IPS DF 6.9 (cell line): ENCODE results near the gene TLK1.
"Not testable (repeated sequence)": the region's sequence is repeated elsewhere in the genome, so short reads cannot be mapped to it uniquely, and the experiment has no call there.

Experiments
- DNase-seq: peaks from one replicate; pipeline ENCODE4 v3.0.0-alpha.2; 2013; ENCODE audit warnings: low read depth, low spot score
- H3K27ac ChIP-seq: one replicate; pipeline ENCODE4 v1.5.1; 2013; ENCODE audit warnings: low read length, control low read depth
- H3K27me3 ChIP-seq: 2 replicates; pipeline ENCODE4 v1.6.1; 2013; ENCODE audit warnings: mild to moderate bottlenecking, low read length; ENCODE audit not compliant: control insufficient read depth, insufficient read depth
- H3K36me3 ChIP-seq: 2 replicates; pipeline ENCODE4 v1.6.1; 2013; ENCODE audit warnings: low read length; ENCODE audit not compliant: control insufficient read depth, insufficient read depth
- H3K4me1 ChIP-seq: 2 replicates; pipeline ENCODE4 v1.6.1; 2013; ENCODE audit warnings: low read length; ENCODE audit not compliant: control insufficient read depth, insufficient read depth
- H3K4me3 ChIP-seq: 2 replicates; pipeline ENCODE4 v1.5.1; 2013; ENCODE audit warnings: mild to moderate bottlenecking, low read length
- H3K9me3 ChIP-seq: 2 replicates; pipeline ENCODE4 v1.6.1; 2013; ENCODE audit warnings: low read length, inconsistent platforms; ENCODE audit not compliant: control insufficient read depth, insufficient read depth
- WGBS: extraction: QIAGEN DNeasy Blood & Tissue Kit; methylation state at CpG from one replicate; pipeline ENCODE4 v1.1.7; 2013; ENCODE audit warnings: mixed read lengths, missing lambda C conversion rate; ENCODE audit not compliant: insufficient read length, insufficient coverage; 5-methylcytosine and 5-hydroxymethylcytosine counted together

Gene TLK1

GRCh38 chr2:171107803-171108202 lies 52.9 kb downstream of the TLK1 start:
- Histone ChIP-seq H3K4me3 (no peak overlapping the region), H3K27ac (no peak overlapping the region), H3K4me1 (no peaks in the 10 kb centered on the region), H3K27me3 (no peaks in the 10 kb centered on the region), H3K36me3 (no peaks in the 10 kb centered on the region), H3K9me3 (no peaks in the 10 kb centered on the region)
- DNase-seq = no peak
- no CpG with 5 or more reads among the region's 7 CpGs for WGBS

- H3K4me1 ChIP-seq = no peaks in the 10 kb centered on the region
- no peaks in the 10 kb centered on the region for H3K9me3 ChIP-seq
- no peak overlapping the region for H3K27ac ChIP-seq
- no peaks in the 10 kb centered on the region for H3K27me3 ChIP-seq
- WGBS = no CpG with 5 or more reads among the region's 1 CpG
- H3K4me3 ChIP-seq = no peak overlapping the region
- H3K36me3 ChIP-seq = no peaks in the 10 kb centered on the region
- no peak for DNase-seq
These were observed 56.3 kb downstream of the TLK1 start for GRCh38 chr2:171104379-171104778.

- H3K27ac ChIP-seq = no peak overlapping the region
- no peaks in the 10 kb centered on the region for H3K9me3 ChIP-seq
- no CpG with 5 or more reads among the region's 4 CpGs for WGBS
- H3K4me3 ChIP-seq = no peak overlapping the region
- no peaks in the 10 kb centered on the region for H3K4me1 ChIP-seq
- H3K36me3 ChIP-seq = no peaks in the 10 kb centered on the region
- no peaks in the 10 kb centered on the region for H3K27me3 ChIP-seq
- no peak for DNase-seq
These were observed 57.9 kb downstream of the TLK1 start for GRCh38 chr2:171102802-171103201.

- no peak for DNase-seq
- Histone ChIP-seq H3K9me3 (no peaks in the 10 kb centered on the region), H3K27me3 (no peaks in the 10 kb centered on the region), H3K36me3 (no peaks in the 10 kb centered on the region), H3K4me1 (no peaks in the 10 kb centered on the region), H3K4me3 (no peak overlapping the region), H3K27ac (no peak overlapping the region)
- no CpG with 5 or more reads among the region's 3 CpGs for WGBS
These were observed 60.3 kb downstream of the TLK1 start for GRCh38 chr2:171100370-171100769.

GRCh38 chr2:171098607-171099006 lies 62.1 kb downstream of the TLK1 start:
- Histone ChIP-seq H3K4me3 (no peak overlapping the region), H3K9me3 (no peaks in the 10 kb centered on the region), H3K27ac (no peak overlapping the region), H3K27me3 (no peaks in the 10 kb centered on the region), H3K4me1 (0 out of 2 replicates have a peak, but pooled peaks cover 1% of the 10 kb centered on the region), H3K36me3 (no peaks in the 10 kb centered on the region)
- no peak for DNase-seq

GRCh38 chr2:171095014-171095582 lies 65.6 kb downstream of the TLK1 start:
- Histone ChIP-seq H3K9me3 (no peaks in the 10 kb centered on the region), H3K27ac (no peak overlapping the region), H3K27me3 (no peaks in the 10 kb centered on the region), H3K4me1 (peaks cover 1% of the 10 kb centered on the region; the same call in 1 of the 2 replicates), H3K36me3 (no peaks in the 10 kb centered on the region), H3K4me3 (no peak overlapping the region)
- no CpG with 5 or more reads among the region's 2 CpGs for WGBS
- DNase-seq = no peak

GRCh38 chr2:171091517-171091916 lies 69.2 kb downstream of the TLK1 start:
- WGBS = no CpG with 5 or more reads among the region's 11 CpGs
- DNase-seq, H3K36me3 ChIP-seq, H3K27ac ChIP-seq, H3K4me1 ChIP-seq, H3K4me3 ChIP-seq, H3K9me3 ChIP-seq, H3K27me3 ChIP-seq: not testable (repeated sequence)

GRCh38 chr2:171089489-171089888 lies 71.2 kb downstream of the TLK1 start:
- no peak for DNase-seq
- Histone ChIP-seq H3K9me3 (no peaks in the 10 kb centered on the region), H3K4me1 (peaks cover 1% of the 10 kb centered on the region; the same call in 1 of the 2 replicates), H3K36me3 (no peaks in the 10 kb centered on the region), H3K27ac (no peak overlapping the region), H3K27me3 (no peaks in the 10 kb centered on the region), H3K4me3 (no peak overlapping the region)
- no CpG with 5 or more reads among the region's 6 CpGs for WGBS

- no peaks in the 10 kb centered on the region for H3K27me3 ChIP-seq
- no CpG with 5 or more reads among the region's 5 CpGs for WGBS
- no peaks in the 10 kb centered on the region; the same call in 1 of the 2 replicates for H3K4me1 ChIP-seq
- H3K4me3 ChIP-seq = no peak overlapping the region
- no peaks in the 10 kb centered on the region for H3K9me3 ChIP-seq
- no peak overlapping the region for H3K27ac ChIP-seq
- H3K36me3 ChIP-seq = no peaks in the 10 kb centered on the region
- no peak for DNase-seq
These were observed 72.4 kb downstream of the TLK1 start for GRCh38 chr2:171088057-171088834.

- H3K36me3 ChIP-seq = no peaks in the 10 kb centered on the region
- H3K27ac ChIP-seq = no peak overlapping the region
- no peak for DNase-seq
- no peaks in the 10 kb centered on the region for H3K27me3 ChIP-seq
- no peaks in the 10 kb centered on the region for H3K9me3 ChIP-seq
- no peaks in the 10 kb centered on the region for H3K4me1 ChIP-seq
- no CpG with 5 or more reads among the region's 1 CpG for WGBS
- H3K4me3 ChIP-seq = no peak overlapping the region
These were observed 73.1 kb downstream of the TLK1 start for GRCh38 chr2:171087547-171087946.
